Activated T-helper 2 cell treated with anti-CD3 and anti-CD28 coated beads, Interferon-gamma antibody, Interleukin-2, Interleukin-4, amounts not matched to agents 10 μg/mL and 5 μg/mL and 100 μg/mL, durations not matched to agents 14 hours and 24 hours and 36 hours (primary cell): ENCODE results near the gene MPL. TPM values are rescaled to one million over a fixed set of nuclear protein-coding genes. Genes with fewer than 3 reads are reported as not detected.

ENCODE experiments used
- DNase-seq: peaks from one replicate; pipeline ENCODE4 v3.0.0; 2021; ENCODE audit warnings: low spot score
- H3K27ac Mint-ChIP-seq: one replicate; pipeline ENCODE4 v1.8.0; 2021; ENCODE audit warnings: mixed read lengths
- H3K27me3 Mint-ChIP-seq: one replicate; pipeline ENCODE4 v1.8.0; 2021; ENCODE audit warnings: low read depth, mixed read lengths
- H3K36me3 Mint-ChIP-seq: one replicate; pipeline ENCODE4 v1.8.0; 2021; ENCODE audit warnings: low read depth, mixed read lengths
- H3K4me1 Mint-ChIP-seq: one replicate; pipeline ENCODE4 v1.8.0; 2021; ENCODE audit warnings: low read depth, mixed read lengths
- H3K4me3 Mint-ChIP-seq: one replicate; pipeline ENCODE4 v1.8.0; 2021; ENCODE audit warnings: low read depth, mild to moderate bottlenecking, moderate library complexity, mixed read lengths
- H3K9me3 Mint-ChIP-seq: one replicate; pipeline ENCODE4 v1.8.0; 2021; ENCODE audit warnings: mixed read lengths
- intact Hi-C: fragments of 100-400 bp; cut with micrococcal nuclease; formaldehyde crosslinking; loops from one replicate; pipeline ENCODE4 v1.15.1; 2023
- total RNA-seq: library from RNA; stranded (reverse); gene quantifications from 2 replicates; pipeline ENCODE4 v1.2.3, GENCODE V29; 2022

The MPL gene
- total RNA-seq, 1 donor from 2014 or later: not detected

DNA sequence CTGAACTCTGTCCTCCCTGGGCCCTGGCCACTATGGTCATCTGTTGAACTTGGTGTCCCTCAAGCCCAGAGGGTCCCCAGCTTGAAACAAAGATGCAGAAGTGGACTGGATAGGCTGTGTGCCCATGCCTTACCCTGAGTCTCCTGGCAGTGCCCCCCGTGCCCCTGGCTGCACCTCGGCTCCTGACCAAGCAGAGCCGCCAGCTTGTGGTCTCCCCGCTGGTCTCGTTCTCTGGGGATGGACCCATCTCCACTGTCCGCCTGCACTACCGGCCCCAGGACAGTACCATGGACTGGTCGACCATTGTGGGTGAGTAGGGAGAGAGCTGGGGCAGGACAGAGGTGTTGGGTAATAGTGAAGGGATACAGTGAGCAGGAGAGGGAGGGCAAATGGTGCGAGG, 26.1 kb upstream of the MPL start:
- Mint-ChIP-seq H3K4me1 (no peaks in the 10 kb centered on the region), H3K27me3 (no peaks in the 10 kb centered on the region), H3K27ac (no peak overlapping the region), H3K36me3 (no peaks in the 10 kb centered on the region), H3K9me3 (no peaks in the 10 kb centered on the region), H3K4me3 (no peak overlapping the region)
- intact Hi-C loops: no loop called here
- DNase-seq: no peak

DNA sequence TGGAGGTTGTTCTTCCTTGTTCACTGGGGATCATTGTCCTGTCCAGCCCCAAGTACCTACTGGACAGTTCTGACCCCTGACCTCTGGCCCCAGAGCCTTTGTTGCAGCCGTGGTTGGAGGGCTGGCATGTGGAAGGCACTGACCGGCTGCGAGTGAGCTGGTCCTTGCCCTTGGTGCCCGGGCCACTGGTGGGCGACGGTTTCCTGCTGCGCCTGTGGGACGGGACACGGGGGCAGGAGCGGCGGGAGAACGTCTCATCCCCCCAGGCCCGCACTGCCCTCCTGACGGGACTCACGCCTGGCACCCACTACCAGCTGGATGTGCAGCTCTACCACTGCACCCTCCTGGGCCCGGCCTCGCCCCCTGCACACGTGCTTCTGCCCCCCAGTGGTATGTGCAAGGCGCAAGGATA, 25.4 kb upstream of the MPL start:
- Mint-ChIP-seq H3K27me3 (no peaks in the 10 kb centered on the region), H3K27ac (no peak overlapping the region), H3K4me3 (no peak overlapping the region), H3K4me1 (no peaks in the 10 kb centered on the region), H3K36me3 (no peaks in the 10 kb centered on the region), H3K9me3 (no peaks in the 10 kb centered on the region)
- intact Hi-C loops: no loop called here
- DNase-seq: no peak

DNA sequence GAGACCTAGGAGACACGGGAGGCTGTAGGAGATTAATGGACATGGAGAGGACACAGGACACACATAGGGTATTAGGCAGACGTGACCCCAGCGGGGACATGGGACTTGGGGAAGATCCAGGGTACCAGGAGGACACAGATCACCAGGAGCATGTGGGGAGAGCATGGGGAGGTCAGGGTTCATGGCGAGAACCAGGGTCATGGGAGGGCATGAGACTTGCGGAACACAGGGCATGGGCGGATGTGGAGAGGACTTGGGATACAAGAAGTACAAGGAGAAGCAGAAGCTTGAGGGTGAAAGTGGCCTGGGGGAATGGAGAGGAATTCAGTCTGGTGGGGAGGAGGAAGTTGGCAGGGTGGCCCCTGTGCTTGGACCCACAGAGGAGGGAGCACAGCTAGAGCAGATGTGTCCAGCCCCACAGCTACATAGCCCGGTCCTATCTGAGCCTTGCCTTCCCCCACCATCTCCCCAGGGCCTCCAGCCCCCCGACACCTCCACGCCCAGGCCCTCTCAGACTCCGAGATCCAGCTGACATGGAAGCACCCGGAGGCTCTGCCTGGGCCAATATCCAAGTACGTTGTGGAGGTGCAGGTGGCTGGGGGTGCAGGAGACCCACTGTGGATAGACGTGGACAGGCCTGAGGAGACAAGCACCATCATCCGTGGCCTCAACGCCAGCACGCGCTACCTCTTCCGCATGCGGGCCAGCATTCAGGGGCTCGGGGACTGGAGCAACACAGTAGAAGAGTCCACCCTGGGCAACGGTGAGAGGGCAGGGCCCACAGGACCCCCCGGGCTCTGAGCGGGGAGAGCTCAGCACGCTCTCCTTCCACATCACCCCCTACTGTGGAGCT, 24.7 kb upstream of the MPL start:
- intact Hi-C loops: no loop called here
- peaks cover 5% of the 10 kb centered on the region for H3K4me1 Mint-ChIP-seq

DNA sequence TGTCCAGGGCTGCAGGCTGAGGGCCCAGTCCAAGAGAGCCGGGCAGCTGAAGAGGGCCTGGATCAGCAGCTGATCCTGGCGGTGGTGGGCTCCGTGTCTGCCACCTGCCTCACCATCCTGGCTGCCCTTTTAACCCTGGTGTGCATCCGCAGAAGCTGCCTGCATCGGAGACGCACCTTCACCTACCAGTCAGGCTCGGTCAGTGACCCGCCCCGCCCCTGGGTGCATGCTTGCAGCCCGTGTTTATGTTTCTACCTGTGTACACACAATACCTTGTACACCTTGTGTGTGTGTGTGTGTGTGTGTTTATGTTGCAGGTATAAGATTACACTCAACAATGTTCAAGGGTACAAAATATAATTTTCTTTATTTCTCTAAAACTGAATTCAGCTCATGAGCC, 23.8 kb upstream of the MPL start:
- no peaks in the 10 kb centered on the region for H3K27me3 Mint-ChIP-seq

More for the DNA sequence above, 24.7 kb upstream of the MPL start:
- Mint-ChIP-seq H3K27ac (no peak overlapping the region), H3K4me3 (no peak overlapping the region), H3K27me3 (no peaks in the 10 kb centered on the region), H3K36me3 (no peaks in the 10 kb centered on the region), H3K9me3 (no peaks in the 10 kb centered on the region)
- no peak for DNase-seq

DNA sequence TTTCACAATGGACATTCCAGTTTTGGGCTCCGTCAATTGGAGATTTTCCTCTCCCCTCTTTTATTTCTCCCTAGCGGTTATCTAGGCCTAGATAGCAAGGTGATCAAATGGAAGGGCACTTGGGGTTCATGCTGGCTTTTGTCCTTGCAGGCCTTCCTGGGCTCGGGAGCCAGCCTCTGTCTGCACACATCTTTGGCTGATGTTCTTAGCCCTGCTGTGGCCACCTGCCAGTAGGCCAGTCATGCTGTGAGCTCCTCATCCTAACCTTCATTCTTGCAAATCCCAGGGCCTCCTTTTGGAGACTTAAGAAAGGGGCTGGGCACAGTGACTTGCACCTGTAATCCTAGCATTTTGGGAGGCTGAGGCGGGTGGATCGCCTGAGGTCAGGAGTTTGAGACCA, 23.4 kb upstream of the MPL start:
- H3K36me3 Mint-ChIP-seq: no peaks in the 10 kb centered on the region
- no peak for DNase-seq
- no peak overlapping the region for H3K4me3 Mint-ChIP-seq
- peaks cover 9% of the 10 kb centered on the region for H3K4me1 Mint-ChIP-seq
- no peak overlapping the region for H3K27ac Mint-ChIP-seq
- intact Hi-C loops: no loop called here
- no peaks in the 10 kb centered on the region for H3K27me3 Mint-ChIP-seq
- H3K9me3 Mint-ChIP-seq: no peaks in the 10 kb centered on the region

More for the DNA sequence above, 23.8 kb upstream of the MPL start:
- Mint-ChIP-seq H3K4me3 (no peak overlapping the region), H3K9me3 (no peaks in the 10 kb centered on the region), H3K27ac (no peak overlapping the region), H3K36me3 (no peaks in the 10 kb centered on the region), H3K4me1 (peaks cover 9% of the 10 kb centered on the region)
- intact Hi-C loops: no loop called here
- no peak for DNase-seq

DNA sequence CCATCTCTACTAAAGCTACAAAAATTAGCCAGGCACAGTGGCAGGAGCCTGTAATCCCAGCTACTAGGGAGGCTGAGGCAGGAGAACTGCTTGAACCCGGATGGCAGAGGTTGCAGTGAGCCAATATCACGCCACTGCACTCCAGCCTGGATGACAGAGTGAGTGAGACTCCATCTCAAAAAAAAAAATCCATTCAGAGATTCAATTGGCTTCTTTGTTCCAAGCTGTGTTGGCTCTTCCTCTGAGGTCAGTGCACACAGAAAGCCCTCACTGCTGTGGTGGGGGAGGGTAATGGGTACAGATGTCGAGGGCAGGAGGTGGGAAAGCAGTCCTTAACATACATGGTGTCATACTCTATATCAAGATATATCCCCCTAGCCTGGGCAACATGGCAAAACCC, 22.1 kb upstream of the MPL start:
- Mint-ChIP-seq H3K27ac (no peak overlapping the region), H3K4me1 (peaks cover 13% of the 10 kb centered on the region)
- intact Hi-C loops: no loop called here

DNA sequence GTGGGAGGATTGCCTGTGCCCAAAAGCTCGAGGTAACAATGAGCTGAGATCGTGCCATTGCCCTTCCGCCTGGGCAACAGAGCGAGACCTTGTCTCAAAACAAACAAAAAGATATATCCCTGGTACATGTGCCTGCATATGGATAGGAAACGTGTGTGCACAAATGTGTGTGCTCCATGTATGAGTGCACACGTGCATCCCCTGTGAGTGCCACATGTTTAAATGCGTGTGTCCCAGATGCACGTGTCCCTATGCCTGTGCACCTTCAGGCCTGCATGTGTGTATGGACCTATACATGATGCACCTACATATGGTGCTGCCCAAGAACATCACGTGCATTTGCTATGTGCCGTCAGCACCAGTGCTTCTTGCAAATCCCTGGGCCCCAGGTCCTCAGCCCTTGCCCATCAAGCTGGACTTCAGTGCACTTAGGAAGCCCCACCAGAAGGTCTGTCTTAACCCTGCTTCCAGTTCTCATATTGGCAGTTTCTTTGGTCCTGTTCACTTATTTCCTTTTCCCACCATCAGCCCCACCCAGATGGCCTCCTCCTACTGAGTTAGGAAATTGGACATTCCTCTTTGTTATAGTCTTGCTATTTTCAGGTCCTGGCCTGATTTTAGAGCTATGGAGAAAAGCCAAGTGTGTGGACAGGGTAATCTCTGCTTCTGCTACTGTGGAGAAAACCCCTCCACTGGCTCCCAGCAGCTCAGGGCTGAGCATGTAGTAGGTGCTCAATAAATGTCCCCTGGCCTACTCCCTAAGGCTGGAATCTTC, 21.5 kb upstream of the MPL start:
- H3K27ac Mint-ChIP-seq: no peak overlapping the region

More for the DNA sequence above, 22.1 kb upstream of the MPL start:
- DNase-seq: no peak
- H3K27me3 Mint-ChIP-seq: no peaks in the 10 kb centered on the region
- H3K36me3 Mint-ChIP-seq: no peaks in the 10 kb centered on the region
- no peak overlapping the region for H3K4me3 Mint-ChIP-seq
- H3K9me3 Mint-ChIP-seq: no peaks in the 10 kb centered on the region

DNA sequence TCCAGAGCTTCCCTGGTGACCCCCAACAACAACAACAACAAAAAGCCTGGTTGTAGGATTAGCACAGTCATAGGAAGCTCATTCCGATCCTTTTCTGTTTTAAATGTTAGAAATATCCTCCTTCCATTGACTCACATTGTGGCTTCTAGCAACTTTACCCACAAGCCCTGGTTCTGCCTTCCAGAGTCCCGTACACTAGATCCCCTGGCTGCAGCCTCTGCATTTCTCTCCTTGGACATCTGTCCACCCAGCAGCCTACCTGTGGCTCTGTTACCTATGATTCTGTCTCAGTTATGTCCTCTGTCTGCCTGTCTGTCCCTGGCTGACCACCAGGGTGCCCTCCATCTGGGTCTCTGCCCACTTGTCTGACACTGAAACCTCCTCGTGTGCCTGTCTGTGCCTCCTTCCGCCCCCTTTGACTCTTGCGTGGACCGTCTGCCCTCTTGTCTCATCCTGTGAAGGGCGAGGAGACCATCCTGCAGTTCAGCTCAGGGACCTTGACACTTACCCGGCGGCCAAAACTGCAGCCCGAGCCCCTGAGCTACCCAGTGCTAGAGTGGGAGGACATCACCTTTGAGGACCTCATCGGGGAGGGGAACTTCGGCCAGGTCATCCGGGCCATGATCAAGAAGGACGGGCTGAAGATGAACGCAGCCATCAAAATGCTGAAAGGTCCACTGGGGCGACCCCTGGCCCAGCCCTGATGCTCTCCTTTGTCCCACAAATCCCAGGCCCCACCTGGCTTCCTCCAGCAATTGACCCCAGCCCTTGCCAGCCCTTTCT, 20.7 kb upstream of the MPL start:
- H3K27ac Mint-ChIP-seq: peak overlapping the region; percentile 14
- intact Hi-C loops: no loop called here
- H3K27me3 Mint-ChIP-seq: no peaks in the 10 kb centered on the region
- H3K4me3 Mint-ChIP-seq: no peak overlapping the region
- peaks cover 13% of the 10 kb centered on the region for H3K4me1 Mint-ChIP-seq
- no peaks in the 10 kb centered on the region for H3K36me3 Mint-ChIP-seq
- H3K9me3 Mint-ChIP-seq: no peaks in the 10 kb centered on the region
- DNase-seq: no peak

More for the DNA sequence above, 21.5 kb upstream of the MPL start:
- no peaks in the 10 kb centered on the region for H3K27me3 Mint-ChIP-seq
- DNase-seq: no peak
- no peaks in the 10 kb centered on the region for H3K9me3 Mint-ChIP-seq
- intact Hi-C loops: no loop called here
- no peaks in the 10 kb centered on the region for H3K36me3 Mint-ChIP-seq
- peaks cover 13% of the 10 kb centered on the region for H3K4me1 Mint-ChIP-seq
- H3K4me3 Mint-ChIP-seq: no peak overlapping the region

DNA sequence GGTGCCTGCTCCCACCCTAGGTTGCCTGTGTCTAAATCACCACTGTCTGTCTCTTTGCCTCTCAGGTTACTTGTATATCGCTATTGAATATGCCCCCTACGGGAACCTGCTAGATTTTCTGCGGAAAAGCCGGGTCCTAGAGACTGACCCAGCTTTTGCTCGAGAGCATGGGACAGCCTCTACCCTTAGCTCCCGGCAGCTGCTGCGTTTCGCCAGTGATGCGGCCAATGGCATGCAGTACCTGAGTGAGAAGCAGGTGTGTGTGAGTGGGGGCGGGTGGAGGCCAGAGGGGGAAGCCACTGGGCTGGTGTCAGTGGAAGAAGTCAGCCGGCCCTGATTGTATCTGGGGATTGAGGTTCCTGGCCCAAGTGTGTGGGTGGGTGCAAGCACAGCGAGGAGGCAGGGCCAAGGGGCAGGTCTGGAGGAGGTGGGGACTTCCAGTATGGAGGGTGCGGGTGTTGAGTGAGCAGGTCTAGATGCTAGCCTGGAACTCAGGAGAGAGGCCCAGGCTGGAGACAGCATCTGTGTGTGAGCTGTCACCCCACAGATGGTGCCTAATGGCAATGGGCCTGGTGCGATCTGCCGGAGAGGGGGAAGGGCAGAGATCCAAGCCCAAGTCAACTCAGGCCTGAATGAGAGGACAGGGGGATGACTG, 19.7 kb upstream of the MPL start:
- Mint-ChIP-seq H3K4me3 (no peak overlapping the region), H3K27me3 (no peaks in the 10 kb centered on the region), H3K36me3 (no peaks in the 10 kb centered on the region), H3K9me3 (no peaks in the 10 kb centered on the region), H3K4me1 (peaks cover 13% of the 10 kb centered on the region), H3K27ac (peak overlapping the region; percentile 64)
- intact Hi-C loops: no loop called here
- no peak for DNase-seq

DNA sequence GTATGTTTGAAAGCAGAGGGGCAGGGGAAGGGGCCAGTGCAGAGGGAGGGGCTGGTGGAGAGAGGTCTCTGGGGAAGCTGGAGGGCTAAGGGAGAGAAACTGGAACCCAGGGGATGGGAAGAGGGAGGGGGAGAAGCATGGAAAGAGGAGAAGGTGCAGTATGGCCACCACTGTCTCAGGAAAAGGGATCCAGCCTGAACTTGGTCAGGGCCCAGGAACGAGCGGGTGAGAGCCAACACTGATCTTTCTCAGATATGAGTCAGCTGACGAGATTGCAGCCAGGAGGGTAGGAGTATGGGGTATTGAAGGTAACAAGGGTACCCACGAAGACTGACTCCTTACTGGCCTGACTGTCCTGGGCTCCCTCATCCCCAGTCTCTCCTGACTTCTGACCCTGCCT, 18.8 kb upstream of the MPL start:
- Mint-ChIP-seq H3K27ac (no peak overlapping the region), H3K27me3 (no peaks in the 10 kb centered on the region), H3K4me3 (no peak overlapping the region), H3K4me1 (peaks cover 13% of the 10 kb centered on the region), H3K9me3 (no peaks in the 10 kb centered on the region), H3K36me3 (no peaks in the 10 kb centered on the region)
- DNase-seq: no peak
- intact Hi-C loops: no loop called here

DNA sequence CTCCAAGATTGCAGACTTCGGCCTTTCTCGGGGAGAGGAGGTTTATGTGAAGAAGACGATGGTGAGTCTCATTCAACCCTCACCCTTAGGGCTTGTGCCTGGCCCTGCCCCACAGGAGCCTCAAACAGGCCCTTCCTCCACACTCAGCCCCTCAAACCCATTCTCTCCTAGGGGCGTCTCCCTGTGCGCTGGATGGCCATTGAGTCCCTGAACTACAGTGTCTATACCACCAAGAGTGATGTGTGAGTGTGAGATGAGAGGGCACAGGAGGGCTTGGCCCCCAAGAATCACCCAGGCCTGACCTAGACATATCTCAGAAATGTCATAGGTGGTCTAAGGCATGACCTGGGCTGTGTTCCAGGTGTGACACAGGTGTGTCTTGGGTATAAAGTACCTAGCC, 18.3 kb upstream of the MPL start:
- H3K27ac Mint-ChIP-seq: no peak overlapping the region
- H3K9me3 Mint-ChIP-seq: peaks cover 2% of the 10 kb centered on the region
- H3K36me3 Mint-ChIP-seq: no peaks in the 10 kb centered on the region
- intact Hi-C loops: no loop called here
- H3K4me3 Mint-ChIP-seq: no peak overlapping the region
- DNase-seq: no peak
- H3K4me1 Mint-ChIP-seq: peaks cover 13% of the 10 kb centered on the region
- H3K27me3 Mint-ChIP-seq: no peaks in the 10 kb centered on the region

DNA sequence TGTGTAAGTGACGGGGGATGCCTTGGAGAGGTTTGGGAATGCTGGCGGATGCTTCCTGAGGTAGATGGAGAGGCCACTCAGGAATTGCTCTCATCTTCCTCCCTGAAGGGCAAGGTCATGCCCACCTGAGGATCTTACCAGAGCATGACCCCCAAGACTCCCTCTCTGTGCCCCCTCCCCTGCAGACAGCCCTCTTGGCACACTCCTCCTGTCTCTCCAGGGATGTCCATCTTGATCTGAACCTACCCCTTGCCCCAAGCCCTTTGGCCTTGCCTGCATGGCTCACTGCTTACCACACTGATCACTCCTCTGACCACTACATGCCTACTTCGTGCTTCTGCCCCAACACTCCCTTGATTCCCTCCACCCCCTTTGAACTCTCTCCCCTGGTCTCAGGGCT, 17.9 kb upstream of the MPL start:
- no peaks in the 10 kb centered on the region for H3K27me3 Mint-ChIP-seq
- no peak overlapping the region for H3K4me3 Mint-ChIP-seq
- H3K27ac Mint-ChIP-seq: peak overlapping the region; percentile 30
- no peak for DNase-seq
- intact Hi-C loops: no loop called here
- H3K9me3 Mint-ChIP-seq: peaks cover 7% of the 10 kb centered on the region
- H3K36me3 Mint-ChIP-seq: peaks cover 2% of the 10 kb centered on the region
- peaks cover 16% of the 10 kb centered on the region for H3K4me1 Mint-ChIP-seq
